ENCODE results near the gene NOX3.
A peak's percentile ranks its signal among the peaks of the same experiment; 100 is the strongest.

The NOX3 gene

GRCh38 chr6:155408981-155409380 lies 46.7 kb downstream of the NOX3 start:
- H3K9me3 ChIP-seq (replicated peaks in 1 of 2; ENCODE audit: control insufficient read depth in 2 of 2, insufficient read depth in 1 of 2, low read depth in 1 of 2, low read length in 2 of 2): no peaks in the 10 kb centered on the region
- no peak overlapping the region for H3K27ac ChIP-seq (replicated peaks; ENCODE audit: low read length)
- no peak for DNase-seq (ENCODE audit: low spot score)
- no peak overlapping the region for H2AFZ ChIP-seq (ENCODE audit: low read length)
- no peak overlapping the region for H3K23ac ChIP-seq (ENCODE audit: low read depth, low read length, poor library complexity)
- no peak overlapping the region for H3K4me3 ChIP-seq (ENCODE audit: low read length in 2 of 2)
- H2BK15ac ChIP-seq (ENCODE audit: low read length): no peak overlapping the region
- H3K14ac ChIP-seq (ENCODE audit: low read length): no peak overlapping the region
- peak overlapping the region; percentile 22 for H3K18ac ChIP-seq (ENCODE audit: low read length)
- peaks cover 0 to 6% of the 10 kb centered on the region in 2 donors for H3K4me1 ChIP-seq (ENCODE audit: control insufficient read depth in 2 of 2, insufficient read depth in 1 of 2, low read depth in 1 of 2, low read length in 2 of 2)
- H3K9ac ChIP-seq (ENCODE audit: low read depth, low read length, poor library complexity): no peak overlapping the region
- no peak overlapping the region for H3K4me2 ChIP-seq (ENCODE audit: insufficient read depth, low read length, poor library complexity, severe bottlenecking)
- no peaks in the 10 kb centered on the region for H3K79me1 ChIP-seq (ENCODE audit: low read depth, low read length)
- H4K91ac ChIP-seq (ENCODE audit: low read depth, low read length, poor library complexity): no peak overlapping the region
- H2BK5ac ChIP-seq (ENCODE audit: low read length): no peak overlapping the region
- H2BK120ac ChIP-seq (ENCODE audit: low read depth, low read length): no peak overlapping the region
- H3K27me3 ChIP-seq (ENCODE audit: control insufficient read depth in 3 of 3, insufficient read depth in 3 of 3, low read depth in 1 of 3, low read length in 3 of 3): no peaks in the 10 kb centered on the region
- H3K36me3 ChIP-seq (replicated peaks in 1 of 2; ENCODE audit: control insufficient read depth in 2 of 2, insufficient read depth in 2 of 2, low read length in 2 of 2): no peaks in the 10 kb centered on the region
- H4K8ac ChIP-seq (ENCODE audit: low read depth, low read length): no peak overlapping the region
- no peak overlapping the region for H2AK5ac ChIP-seq (ENCODE audit: low read depth, low read length)
- WGBS, 2 donors (ENCODE audit: extremely low coverage in 2 of 2, insufficient read length in 2 of 2, insufficient replicate concordance in 1 of 2): no CpG with 5 or more reads among the region's 9 CpGs
- no peak overlapping the region for H2BK12ac ChIP-seq (ENCODE audit: low read length)
- H3K4ac ChIP-seq (ENCODE audit: low read length): no peak overlapping the region

DNA sequence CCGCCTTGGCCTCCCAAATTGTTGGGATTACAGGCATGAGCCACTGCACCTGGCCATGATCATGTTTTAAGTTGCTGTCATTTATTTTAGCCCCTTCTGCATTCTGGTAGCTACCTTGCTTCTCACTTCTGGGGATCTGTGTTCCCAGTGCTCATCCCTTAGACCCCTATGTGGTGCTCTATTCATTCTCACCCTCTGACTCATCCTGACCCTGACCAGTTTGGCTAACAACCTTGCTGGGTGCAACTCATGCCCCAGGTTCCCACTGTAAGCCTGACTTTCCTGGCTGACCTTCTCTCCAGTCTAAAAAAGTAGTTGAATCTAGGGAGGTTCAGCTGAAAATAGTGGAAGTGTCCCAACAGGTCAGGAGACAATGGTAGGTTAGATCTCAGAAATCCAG lies 47.4 kb downstream of the NOX3 start:
- no peak overlapping the region for H3K14ac ChIP-seq (ENCODE audit: low read length)
- H3K4ac ChIP-seq (ENCODE audit: low read length): no peak overlapping the region
- no peak overlapping the region for H3K4me2 ChIP-seq (ENCODE audit: insufficient read depth, low read length, poor library complexity, severe bottlenecking)
- H3K36me3 ChIP-seq (replicated peaks in 1 of 2; ENCODE audit: control insufficient read depth in 2 of 2, insufficient read depth in 2 of 2, low read length in 2 of 2): no peaks in the 10 kb centered on the region
- no peak overlapping the region for H3K27ac ChIP-seq (replicated peaks; ENCODE audit: low read length)
- no peak overlapping the region for H3K18ac ChIP-seq (ENCODE audit: low read length)
- H2BK120ac ChIP-seq (ENCODE audit: low read depth, low read length): no peak overlapping the region
- no peak overlapping the region for H4K91ac ChIP-seq (ENCODE audit: low read depth, low read length, poor library complexity)
- no peaks in the 10 kb centered on the region for H3K79me1 ChIP-seq (ENCODE audit: low read depth, low read length)
- H3K27me3 ChIP-seq (ENCODE audit: control insufficient read depth in 3 of 3, insufficient read depth in 3 of 3, low read depth in 1 of 3, low read length in 3 of 3): no peaks in the 10 kb centered on the region
- no peak overlapping the region for H4K8ac ChIP-seq (ENCODE audit: low read depth, low read length)
- no peak overlapping the region for H2BK12ac ChIP-seq (ENCODE audit: low read length)
- no peak overlapping the region for H2BK15ac ChIP-seq (ENCODE audit: low read length)
- no peak overlapping the region for H2AFZ ChIP-seq (ENCODE audit: low read length)
- no peak overlapping the region for H3K23ac ChIP-seq (ENCODE audit: low read depth, low read length, poor library complexity)
- no peak overlapping the region for H3K9ac ChIP-seq (ENCODE audit: low read depth, low read length, poor library complexity)
- no peaks in the 10 kb centered on the region for H3K9me3 ChIP-seq (replicated peaks in 1 of 2; ENCODE audit: control insufficient read depth in 2 of 2, insufficient read depth in 1 of 2, low read depth in 1 of 2, low read length in 2 of 2)
- peaks cover 0 to 6% of the 10 kb centered on the region in 2 donors for H3K4me1 ChIP-seq (ENCODE audit: control insufficient read depth in 2 of 2, insufficient read depth in 1 of 2, low read depth in 1 of 2, low read length in 2 of 2)
- no peak overlapping the region for H2BK5ac ChIP-seq (ENCODE audit: low read length)
- H2AK5ac ChIP-seq (ENCODE audit: low read depth, low read length): no peak overlapping the region
- WGBS, 2 donors (ENCODE audit: extremely low coverage in 2 of 2, insufficient read length in 2 of 2, insufficient replicate concordance in 1 of 2): no CpG with 5 or more reads among the region's 1 CpG
- no peak for DNase-seq (ENCODE audit: low spot score)
- no peak overlapping the region for H3K4me3 ChIP-seq (ENCODE audit: low read length in 2 of 2)

DNA sequence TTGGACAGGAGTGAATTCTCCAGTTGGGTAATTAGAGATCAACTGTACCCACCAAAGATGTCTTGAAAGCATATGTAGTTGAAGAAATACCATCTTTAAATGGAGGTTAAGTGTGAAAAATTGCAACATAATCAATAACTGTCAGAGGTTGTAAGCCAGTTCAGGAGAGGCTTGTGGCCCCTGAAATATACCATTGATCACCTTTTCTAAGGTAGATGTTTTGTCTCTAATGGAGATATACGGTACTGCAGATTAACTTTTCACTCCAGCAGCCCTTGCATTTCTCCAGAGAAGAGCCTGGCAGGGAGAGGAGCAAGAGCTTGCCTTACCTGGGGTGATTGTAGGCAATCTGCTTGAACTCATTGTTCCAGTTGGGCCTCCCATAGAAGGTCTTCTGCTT lies 48.8 kb downstream of the NOX3 start:
- Histone ChIP-seq H3K4me2 (ENCODE audit: insufficient read depth, low read length, poor library complexity, severe bottlenecking) (no peak overlapping the region), H4K8ac (ENCODE audit: low read depth, low read length) (no peak overlapping the region), H3K9me3 (replicated peaks in 1 of 2; ENCODE audit: control insufficient read depth in 2 of 2, insufficient read depth in 1 of 2, low read depth in 1 of 2, low read length in 2 of 2) (no peaks in the 10 kb centered on the region), H3K18ac (ENCODE audit: low read length) (no peak overlapping the region), H3K36me3 (replicated peaks in 1 of 2; ENCODE audit: control insufficient read depth in 2 of 2, insufficient read depth in 2 of 2, low read length in 2 of 2) (no peaks in the 10 kb centered on the region), H3K4ac (ENCODE audit: low read length) (no peak overlapping the region), H2AK5ac (ENCODE audit: low read depth, low read length) (no peak overlapping the region), H3K4me1 (ENCODE audit: control insufficient read depth in 2 of 2, insufficient read depth in 1 of 2, low read depth in 1 of 2, low read length in 2 of 2) (peaks cover 0 to 3% of the 10 kb centered on the region in 2 donors), H3K23ac (ENCODE audit: low read depth, low read length, poor library complexity) (no peak overlapping the region), H2AFZ (ENCODE audit: low read length) (no peak overlapping the region), H3K9ac (ENCODE audit: low read depth, low read length, poor library complexity) (no peak overlapping the region), H2BK15ac (ENCODE audit: low read length) (no peak overlapping the region), H2BK12ac (ENCODE audit: low read length) (no peak overlapping the region), H3K14ac (ENCODE audit: low read length) (no peak overlapping the region), H2BK5ac (ENCODE audit: low read length) (no peak overlapping the region), H3K4me3 (ENCODE audit: low read length in 2 of 2) (no peak overlapping the region), H3K27ac (replicated peaks; ENCODE audit: low read length) (no peak overlapping the region), H3K79me1 (ENCODE audit: low read depth, low read length) (no peaks in the 10 kb centered on the region), H4K91ac (ENCODE audit: low read depth, low read length, poor library complexity) (no peak overlapping the region), H3K27me3 (ENCODE audit: control insufficient read depth in 3 of 3, insufficient read depth in 3 of 3, low read depth in 1 of 3, low read length in 3 of 3) (no peaks in the 10 kb centered on the region), H2BK120ac (ENCODE audit: low read depth, low read length) (no peak overlapping the region)
- no peak for DNase-seq (ENCODE audit: low spot score)
- no CpG with 5 or more reads among the region's 1 CpG for WGBS, 2 donors (ENCODE audit: extremely low coverage in 2 of 2, insufficient read length in 2 of 2, insufficient replicate concordance in 1 of 2)

- Histone ChIP-seq H3K4me1 (ENCODE audit: control insufficient read depth in 2 of 2, insufficient read depth in 1 of 2, low read depth in 1 of 2, low read length in 2 of 2) (peaks cover 0 to 5% of the 10 kb centered on the region in 2 donors), H3K4me2 (ENCODE audit: insufficient read depth, low read length, poor library complexity, severe bottlenecking) (no peak overlapping the region), H3K9me3 (replicated peaks in 1 of 2; ENCODE audit: control insufficient read depth in 2 of 2, insufficient read depth in 1 of 2, low read depth in 1 of 2, low read length in 2 of 2) (no peaks in the 10 kb centered on the region), H3K4ac (ENCODE audit: low read length) (no peak overlapping the region), H4K91ac (ENCODE audit: low read depth, low read length, poor library complexity) (no peak overlapping the region), H3K27ac (replicated peaks; ENCODE audit: low read length) (no peak overlapping the region), H3K27me3 (ENCODE audit: control insufficient read depth in 3 of 3, insufficient read depth in 3 of 3, low read depth in 1 of 3, low read length in 3 of 3) (no peaks in the 10 kb centered on the region), H4K8ac (ENCODE audit: low read depth, low read length) (no peak overlapping the region), H2BK15ac (ENCODE audit: low read length) (no peak overlapping the region), H2BK120ac (ENCODE audit: low read depth, low read length) (no peak overlapping the region), H2BK5ac (ENCODE audit: low read length) (no peak overlapping the region), H3K9ac (ENCODE audit: low read depth, low read length, poor library complexity) (no peak overlapping the region), H3K18ac (ENCODE audit: low read length) (no peak overlapping the region), H2AK5ac (ENCODE audit: low read depth, low read length) (no peak overlapping the region), H3K4me3 (ENCODE audit: low read length in 2 of 2) (no peak overlapping the region), H2AFZ (ENCODE audit: low read length) (no peak overlapping the region), H2BK12ac (ENCODE audit: low read length) (no peak overlapping the region), H3K36me3 (replicated peaks in 1 of 2; ENCODE audit: control insufficient read depth in 2 of 2, insufficient read depth in 2 of 2, low read length in 2 of 2) (no peaks in the 10 kb centered on the region), H3K23ac (ENCODE audit: low read depth, low read length, poor library complexity) (no peak overlapping the region), H3K14ac (ENCODE audit: low read length) (no peak overlapping the region), H3K79me1 (ENCODE audit: low read depth, low read length) (no peaks in the 10 kb centered on the region)
- DNase-seq (ENCODE audit: low spot score): no peak
- no CpG with 5 or more reads among the region's 3 CpGs for WGBS, 2 donors (ENCODE audit: extremely low coverage in 2 of 2, insufficient read length in 2 of 2, insufficient replicate concordance in 1 of 2)
Measured at GRCh38 chr6:155404937-155405336, 50.7 kb downstream of the NOX3 start.

Measured in neuronal stem cell (in vitro differentiated cells).